PC-9 (cell line): Measurements from ENCODE around the gene TFF2. TPM values are rescaled to one million over a fixed set of nuclear protein-coding genes. Genes with fewer than 3 reads are reported as not detected.

Source experiments
- BruUV-seq: library from RNA; stranded (reverse); fragments of 400-500 nt; replicated peaks from 2 replicates; lab custom pipeline; 2021; lab: Mats Ljungman, UMichigan
- CTCF ChIA-PET: fragments of 300-600 bp; sonication (Branson Sonifier 250); formaldehyde crosslinking; loops from one replicate; lab custom pipeline; 2022; ENCODE audit warnings: antibody characterized with exemption; lab: Charles Lee
- POLR2A ChIA-PET: fragments of 300-600 bp; sonication (Branson Sonifier 250); formaldehyde crosslinking; loops from one replicate; lab custom pipeline; 2022; ENCODE audit warnings: antibody characterized with exemption; ENCODE audit not compliant: unreplicated experiment; lab: Charles Lee
- DNase-seq, 2 experiments: peaks; one replicate each; pipeline versions ENCODE4 v3.0.0 to v3.0.0-alpha.2; 2015 to 2022; ENCODE audit warnings: mixed read lengths in 1 of 2
- H2AFZ ChIP-seq: fragments of 200-600 bp; sonication (generic); 2 replicates; pipeline ENCODE4 v1.8.1; 2017; ENCODE audit warnings: antibody characterized with exemption
- H3F3A ChIP-seq: fragments of 200-600 bp; sonication (generic); 2 replicates; pipeline ENCODE4 v1.8.1; 2017; ENCODE audit warnings: antibody characterized with exemption, mild to moderate bottlenecking, low read depth; ENCODE audit not compliant: insufficient read depth
- H3K27ac ChIP-seq: fragments of 200-600 bp; sonication (generic); 2 replicates; pipeline ENCODE4 v1.6.1; 2016; ENCODE audit warnings: mixed run types
- H3K27me3 ChIP-seq: fragments of 200-600 bp; sonication (generic); 2 replicates; pipeline ENCODE4 v1.6.1; 2016; ENCODE audit warnings: low read depth, mixed run types; ENCODE audit not compliant: insufficient read depth
- H3K36me3 ChIP-seq: fragments of 200-600 bp; sonication (generic); 2 replicates; pipeline ENCODE4 v1.6.1; 2016; ENCODE audit warnings: low read depth, mixed run types
- H3K4me1 ChIP-seq: fragments of 200-600 bp; sonication (generic); replicated peaks from 2 replicates; pipeline ENCODE4 v1.6.1; 2016; ENCODE audit warnings: mixed run types; ENCODE audit not compliant: insufficient read depth
- H3K4me2 ChIP-seq: fragments of 200-600 bp; sonication (generic); 2 replicates; pipeline ENCODE4 v1.6.1; 2017; ENCODE audit warnings: mixed run types
- H3K4me3 ChIP-seq: fragments of 200-600 bp; sonication (generic); 2 replicates; pipeline ENCODE4 v1.6.1; 2016; ENCODE audit warnings: mixed run types
- H3K79me2 ChIP-seq: fragments of 200-600 bp; sonication (generic); 2 replicates; pipeline ENCODE4 v1.6.1; 2017; ENCODE audit warnings: low read depth, mixed run types
- H3K9me2 ChIP-seq: fragments of 200-600 bp; sonication (generic); 2 replicates; pipeline ENCODE4 v1.8.1; 2017; ENCODE audit warnings: mild to moderate bottlenecking; ENCODE audit not compliant: insufficient read depth
- H3K9me3 ChIP-seq: fragments of 200-600 bp; sonication (generic); 2 replicates; pipeline ENCODE4 v1.8.1; 2016; ENCODE audit warnings: low read depth; ENCODE audit not compliant: insufficient read depth
- H4K20me1 ChIP-seq: fragments of 200-600 bp; sonication (generic); 2 replicates; pipeline ENCODE4 v1.8.1; 2017; ENCODE audit not compliant: insufficient read depth
- CTCF ChIP-seq: fragments of 200-600 bp; sonication (generic); conservative IDR thresholded peaks from 2 replicates; pipeline ENCODE4 v1.6.1; 2017; ENCODE audit warnings: mixed run types, antibody characterized with exemption, mild to moderate bottlenecking, moderate library complexity
- EZH2 ChIP-seq: fragments of 200-600 bp; sonication (generic); IDR thresholded peaks from 2 replicates; pipeline ENCODE4 v1.8.0; 2017; ENCODE audit warnings: antibody characterized with exemption, low read depth
- intact Hi-C: fragments of 100-400 bp; cut with micrococcal nuclease; formaldehyde crosslinking; loops from one replicate; pipeline ENCODE4 v1.10.0; 2022; ENCODE audit not compliant: unreplicated experiment
- total RNA-seq: library from RNA; stranded (reverse); gene quantifications from 2 replicates; pipeline ENCODE4 v1.2.3, GENCODE V29; 2021

The TFF2 gene
- total RNA-seq, 1 experiment from 2014 or later: 0.52 TPM

DNA sequence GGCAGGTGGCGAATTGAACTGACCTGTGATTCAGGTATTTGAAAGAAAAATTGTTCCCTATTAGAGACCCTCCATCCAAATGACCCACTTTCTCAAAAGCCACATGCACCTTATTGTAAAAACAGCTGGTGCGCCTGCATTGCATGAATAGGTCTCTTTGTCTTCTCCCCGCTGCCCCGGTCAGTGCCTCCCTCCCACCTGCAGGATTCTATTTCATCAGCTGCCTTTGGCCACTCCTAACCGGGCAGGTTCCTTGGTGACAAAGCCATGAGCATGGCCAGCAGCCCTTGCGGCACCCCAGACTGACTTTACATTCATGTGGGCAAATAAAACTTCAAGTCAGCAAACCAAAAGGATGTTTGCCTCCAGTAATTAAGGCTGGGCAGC is 38.6 kb upstream of the TFF2 start:
- H3K4me2 ChIP-seq: peak overlapping the region; percentile 59
- H4K20me1 ChIP-seq: no peaks in the 10 kb centered on the region
- peak; percentile 15 to 78 for DNase-seq
- peak overlapping the region; percentile 70 for H3K27ac ChIP-seq
- H3K36me3 ChIP-seq: no peaks in the 10 kb centered on the region
- H3K79me2 ChIP-seq: no peaks in the 10 kb centered on the region
- intact Hi-C loops: loop anchor here (10.0 kb wide), 1 partner anchor 125 kb away; the partner anchor contains the start of gene SLC37A1
- H3K4me3 ChIP-seq: no peak overlapping the region; the same call in 1 of the 2 replicates
- no peaks in the 10 kb centered on the region for H3F3A ChIP-seq
- BruUV-seq: no TSS peak
- no peaks in the 10 kb centered on the region for H3K27me3 ChIP-seq
- no peaks in the 10 kb centered on the region for H3K9me2 ChIP-seq
- peak overlapping the region; percentile 60; the same call in 1 of the 2 replicates for H2AFZ ChIP-seq
- ChIA-PET POLR2A (no interaction called here), CTCF (no interaction called here)
- H3K9me3 ChIP-seq: no peaks in the 10 kb centered on the region
- H3K4me1 ChIP-seq: peaks cover 18% of the 10 kb centered on the region
- TF ChIP-seq EZH2: no peak
- TF ChIP-seq CTCF: no peak

DNA sequence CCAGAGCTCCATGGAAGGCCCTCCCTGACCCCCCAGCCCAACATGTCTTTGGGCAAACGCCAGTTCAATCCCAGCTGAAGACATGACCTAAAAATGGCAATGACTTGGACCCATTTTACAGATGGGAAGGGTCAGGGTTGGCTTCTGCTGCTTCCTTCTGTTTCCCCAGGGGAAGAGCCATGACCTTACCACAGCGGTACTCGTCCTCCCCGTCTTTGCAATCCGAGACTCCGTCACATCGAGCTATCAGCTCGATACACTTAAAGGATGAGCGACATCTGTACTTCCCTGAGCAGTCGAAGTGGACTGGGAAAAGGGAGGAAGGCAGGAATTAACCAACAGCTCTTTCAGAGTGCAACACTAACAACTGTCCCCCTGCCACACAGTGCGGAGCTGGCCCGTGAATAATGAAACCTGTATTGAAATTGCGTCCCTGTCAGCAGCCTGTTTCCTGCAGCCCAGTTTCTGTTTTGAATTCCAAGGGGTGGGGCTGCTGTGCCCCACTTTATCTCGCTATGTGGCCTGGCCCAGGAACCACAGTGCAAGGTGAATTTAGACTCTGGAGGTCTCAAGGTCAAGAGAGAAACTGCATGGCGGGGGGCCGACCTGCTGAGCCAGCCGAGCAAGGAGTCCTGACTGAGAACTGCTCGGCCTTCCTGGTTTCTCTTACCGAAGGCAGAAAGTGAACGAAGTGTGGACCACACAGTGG is 38.1 kb upstream of the TFF2 start:
- H3K9me2 ChIP-seq: no peaks in the 10 kb centered on the region
- DNase-seq: peak in 1 of 2 experiments; percentile 71
- TF ChIP-seq CTCF: no peak
- no peak for TF ChIP-seq EZH2
- H4K20me1 ChIP-seq: no peaks in the 10 kb centered on the region
- H3K4me1 ChIP-seq: peaks cover 18% of the 10 kb centered on the region
- BruUV-seq: no TSS peak
- H3F3A ChIP-seq: no peaks in the 10 kb centered on the region
- no peaks in the 10 kb centered on the region for H3K79me2 ChIP-seq
- POLR2A ChIA-PET: no interaction called here
- H3K4me3 ChIP-seq: no peak overlapping the region; the same call in 1 of the 2 replicates
- no peaks in the 10 kb centered on the region for H3K9me3 ChIP-seq
- peak overlapping the region; percentile 59 for H3K4me2 ChIP-seq
- peak overlapping the region; percentile 60; the same call in 1 of the 2 replicates for H2AFZ ChIP-seq
- H3K27me3 ChIP-seq: no peaks in the 10 kb centered on the region
- H3K36me3 ChIP-seq: no peaks in the 10 kb centered on the region
- intact Hi-C loops: loop anchor here (10.0 kb wide), 1 partner anchor 126 kb away; the partner anchor contains the start of gene SLC37A1
- H3K27ac ChIP-seq: peak overlapping the region; percentile 70
- CTCF ChIA-PET: no interaction called here

DNA sequence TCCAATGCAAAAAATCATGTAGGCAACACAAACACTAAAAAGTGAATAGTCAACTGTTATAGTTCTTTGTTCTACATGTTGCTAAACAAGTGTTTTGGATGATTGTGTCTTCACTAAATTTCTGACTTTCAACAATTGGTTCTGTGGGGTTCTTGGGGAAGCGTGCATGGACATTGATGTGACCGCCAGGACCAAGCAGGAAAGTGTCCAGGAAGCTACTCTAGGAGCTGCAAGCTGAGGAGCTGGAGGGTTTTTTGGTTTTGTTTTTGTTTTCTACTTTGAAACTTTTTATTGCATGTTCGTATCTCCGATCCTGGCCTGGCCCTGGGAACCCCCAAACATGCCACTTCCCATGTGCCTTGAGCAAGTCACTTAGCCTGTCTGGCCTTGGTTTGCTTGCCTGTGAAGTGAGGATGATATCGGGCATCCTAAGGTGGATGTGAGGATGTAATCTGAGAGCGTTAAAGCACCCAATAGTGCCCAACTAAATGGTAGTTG is 37.1 kb upstream of the TFF2 start:
- intact Hi-C loops: loop anchor here (10.0 kb wide), 1 partner anchor 127 kb away; the partner anchor contains the start of gene SLC37A1
- no TSS peak for BruUV-seq
- no peaks in the 10 kb centered on the region for H3K27me3 ChIP-seq

More for the DNA sequence above, 37.1 kb upstream of the TFF2 start:
- no peak overlapping the region for H2AFZ ChIP-seq
- ChIA-PET CTCF (no interaction called here), POLR2A (no interaction called here)
- no peak for DNase-seq
- H3K4me2 ChIP-seq: no peak overlapping the region
- H3K27ac ChIP-seq: no peak overlapping the region
- TF ChIP-seq EZH2: no peak
- no peak for TF ChIP-seq CTCF
- H4K20me1 ChIP-seq: no peaks in the 10 kb centered on the region
- H3F3A ChIP-seq: no peaks in the 10 kb centered on the region
- no peaks in the 10 kb centered on the region for H3K36me3 ChIP-seq
- no peaks in the 10 kb centered on the region for H3K79me2 ChIP-seq
- no peaks in the 10 kb centered on the region for H3K9me3 ChIP-seq
- no peaks in the 10 kb centered on the region for H3K9me2 ChIP-seq
- H3K4me3 ChIP-seq: no peak overlapping the region
- H3K4me1 ChIP-seq: peaks cover 18% of the 10 kb centered on the region
